Esophagus (tissue), 2 donors: Measurements from ENCODE around the gene RTL1. TPM values are rescaled to one million over a fixed set of nuclear protein-coding genes. Genes with fewer than 3 reads are reported as not detected.

Experiments used
- H3K27ac ChIP-seq, 2 donors: one replicate each; pipeline ENCODE4 v1.5.1; 2013; ENCODE audit warnings: low read depth in 2 of 2, mild to moderate bottlenecking in 2 of 2, inconsistent platforms in 1 of 2, low read length in 1 of 2, moderate library complexity in 1 of 2
- H3K27me3 ChIP-seq, 2 donors: one replicate each; pipeline ENCODE4 v1.6.1; 2013; ENCODE audit warnings: low read length in 2 of 2, control low read depth in 1 of 2, mild to moderate bottlenecking in 1 of 2; ENCODE audit not compliant: insufficient read depth in 2 of 2, control insufficient read depth in 1 of 2
- H3K36me3 ChIP-seq, 2 donors: one replicate each; pipeline ENCODE4 v1.6.1; 2013; ENCODE audit warnings: low read length in 1 of 2; ENCODE audit not compliant: control insufficient read depth in 2 of 2, insufficient read depth in 2 of 2
- H3K4me1 ChIP-seq, 2 donors: one replicate each; pipeline ENCODE4 v1.6.1; 2013; ENCODE audit warnings: low read length in 1 of 2; ENCODE audit not compliant: control insufficient read depth in 2 of 2, insufficient read depth in 2 of 2
- H3K4me3 ChIP-seq, 2 donors: one replicate each; pipeline ENCODE4 v1.5.1; 2013; ENCODE audit warnings: low read length in 2 of 2, mild to moderate bottlenecking in 2 of 2, low read depth in 1 of 2, moderate library complexity in 1 of 2
- H3K9me3 ChIP-seq, 2 donors: one replicate each; pipeline ENCODE4 v1.6.1; 2013; ENCODE audit warnings: mild to moderate bottlenecking in 2 of 2, low read depth in 1 of 2, low read length in 1 of 2, moderate library complexity in 1 of 2; ENCODE audit not compliant: control insufficient read depth in 2 of 2, insufficient read depth in 1 of 2
- WGBS, 2 donors: extraction: QIAGEN DNeasy Blood & Tissue Kit; methylation state at CpG; one replicate each; pipeline ENCODE4 v1.1.7; 2013; 5-methylcytosine and 5-hydroxymethylcytosine counted together
- polyA plus RNA-seq, 2 donors: library from polyadenylated mRNA; stranded (reverse); fragments of 200-250 nt; gene quantifications; one replicate each; pipeline ENCODE4 v1.2.3, GENCODE V29; 2013
- donor health status: healthy with polysubstance abuse.
- donor health status: Bipolar disorder and iron deficiency.

RTL1 gene
- polyA plus RNA-seq, 2 donors, result 0.02 TPM; not detected in 1

DNA sequence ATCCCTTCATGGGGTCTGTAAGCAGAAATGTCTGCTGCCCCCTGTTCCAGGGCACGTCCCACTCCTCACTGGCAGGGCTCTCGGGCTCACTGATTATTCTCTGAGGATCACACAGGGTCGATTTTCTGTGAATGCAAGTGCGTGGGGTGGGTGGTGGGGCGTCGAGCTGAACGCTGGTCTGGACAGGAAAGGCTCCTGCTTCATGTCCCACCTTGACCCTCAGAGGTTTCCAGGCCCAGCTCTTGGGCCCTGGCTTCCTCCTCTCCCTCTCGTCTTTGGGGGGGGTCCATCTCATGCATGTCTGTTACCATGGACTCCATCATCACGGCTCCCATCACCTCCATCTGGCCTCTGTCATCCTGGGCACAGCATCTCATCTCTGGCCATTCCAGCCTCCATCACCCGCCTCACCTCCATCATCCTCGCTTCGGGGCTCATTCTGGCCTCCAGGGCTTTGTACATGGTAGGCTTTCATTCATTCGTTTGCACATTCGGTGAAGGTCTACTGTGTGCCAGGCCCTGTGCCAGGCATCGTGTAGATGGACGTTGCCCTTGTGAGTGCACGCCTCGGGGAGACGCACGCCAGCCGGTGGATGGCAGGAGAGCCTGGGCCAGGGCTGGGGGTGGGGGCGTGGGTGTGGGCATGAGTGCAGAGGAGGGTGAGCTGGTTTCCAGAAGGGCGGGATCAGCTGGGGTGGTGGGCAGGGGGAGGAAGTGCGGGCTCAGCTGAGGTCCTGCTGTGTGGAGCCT lies 34.7 kb downstream of the RTL1 start:
- H3K27me3 ChIP-seq, result no peaks in the 10 kb centered on the region
- no peaks in the 10 kb centered on the region for H3K36me3 ChIP-seq
- no peak overlapping the region for H3K4me3 ChIP-seq
- H3K9me3 ChIP-seq, result peaks cover 0 to 5% of the 10 kb centered on the region in 2 donors
- H3K4me1 ChIP-seq, result no peaks in the 10 kb centered on the region
- 82 to 85% methylated on average over 22 to 23 of the region's 24 CpGs for WGBS, 2 donors
- H3K27ac ChIP-seq, result no peak overlapping the region

DNA sequence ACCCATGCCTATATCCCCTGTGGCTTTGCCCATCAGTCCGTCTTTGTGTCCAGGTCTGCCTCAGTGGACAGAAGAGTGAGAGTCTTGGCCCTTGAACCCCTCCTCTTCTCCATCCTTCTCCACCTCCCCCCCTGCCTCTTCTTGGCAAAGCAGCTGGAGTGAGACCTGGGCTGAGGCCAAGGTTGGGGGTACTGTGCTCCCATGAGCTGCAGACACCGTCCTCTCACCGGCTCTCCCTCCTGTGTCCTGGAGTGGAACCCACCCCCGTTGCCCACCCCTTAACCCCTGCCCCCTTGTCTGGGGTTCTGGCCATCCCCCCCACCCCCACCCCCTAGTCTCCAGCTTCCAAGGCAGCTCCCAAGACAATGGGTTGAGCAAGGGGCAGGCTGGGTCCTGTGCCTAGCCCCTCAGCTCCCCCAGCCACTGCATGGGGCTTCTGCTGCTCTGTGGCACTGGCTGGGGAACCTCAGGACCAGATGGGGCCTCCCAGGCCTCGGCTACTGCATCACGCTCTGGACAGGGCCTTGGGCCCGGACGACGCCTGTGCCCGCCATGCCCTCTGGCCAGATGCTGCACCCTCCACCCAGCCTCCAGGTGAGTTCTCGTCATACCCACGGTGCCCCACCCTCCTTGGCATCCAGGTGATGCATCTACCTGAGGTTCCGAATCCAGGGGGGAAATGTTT lies 35.7 kb downstream of the RTL1 start:
- no peaks in the 10 kb centered on the region for H3K4me1 ChIP-seq
- no peak overlapping the region for H3K27ac ChIP-seq
- 75 to 76% methylated on average over 11 to 13 of the region's 13 CpGs for WGBS, 2 donors
- H3K36me3 ChIP-seq, result no peaks in the 10 kb centered on the region
- no peaks in the 10 kb centered on the region for H3K27me3 ChIP-seq
- peaks cover 0 to 5% of the 10 kb centered on the region in 2 donors for H3K9me3 ChIP-seq
- H3K4me3 ChIP-seq, result no peak overlapping the region

DNA sequence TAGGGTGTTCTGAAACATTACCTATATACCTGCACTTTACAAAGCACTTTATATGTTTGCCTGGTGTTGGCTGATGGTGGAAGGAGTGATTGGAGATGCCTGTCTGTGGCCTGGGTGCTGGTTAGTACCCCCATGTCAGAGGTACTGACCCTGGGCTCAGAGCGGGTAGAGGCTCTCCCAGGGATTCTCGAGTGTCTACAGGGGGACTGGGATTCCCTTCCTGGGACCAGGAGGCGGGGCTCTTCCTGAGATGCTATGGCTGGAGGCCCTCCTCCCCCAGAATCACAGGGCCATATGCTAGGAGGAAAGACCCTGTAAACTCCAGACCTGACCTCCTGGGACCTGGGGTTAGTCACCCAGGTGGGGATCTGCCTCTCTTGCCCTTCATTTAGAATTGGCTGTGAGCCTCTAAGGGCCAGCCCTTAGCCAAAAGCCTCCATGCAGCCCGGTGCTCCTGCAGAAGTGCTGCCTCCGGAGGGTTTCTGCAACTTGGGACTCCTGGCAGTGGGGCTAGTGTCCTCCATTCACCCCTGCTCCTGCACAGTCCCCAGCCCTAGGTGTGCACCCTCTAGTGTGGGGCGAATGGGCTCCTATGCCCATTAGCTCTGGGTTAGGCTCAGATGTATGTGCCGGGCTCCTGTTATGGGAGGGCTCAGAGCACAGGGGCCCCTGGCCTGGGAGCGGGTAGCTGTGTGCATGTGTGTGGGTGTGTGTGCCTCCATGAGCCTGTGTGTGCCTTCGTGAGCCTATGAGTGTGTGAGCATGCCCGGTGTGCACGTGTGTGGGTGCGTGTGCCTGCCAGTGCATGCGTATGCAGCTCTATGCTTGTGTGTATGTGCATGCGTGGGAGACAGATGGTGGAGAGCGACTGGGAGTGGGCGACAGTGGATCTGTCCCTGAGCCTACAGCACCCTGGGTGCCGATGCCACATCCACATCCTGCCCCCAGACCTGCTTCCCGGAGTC lies 36.6 kb downstream of the RTL1 start:
- Histone ChIP-seq H3K4me3 (no peak overlapping the region), H3K27me3 (no peaks in the 10 kb centered on the region), H3K9me3 (no peaks in the 10 kb centered on the region), H3K4me1 (no peaks in the 10 kb centered on the region), H3K27ac (no peak overlapping the region), H3K36me3 (no peaks in the 10 kb centered on the region)
- 82 to 85% methylated on average over 18 of the region's 18 CpGs for WGBS, 2 donors

DNA sequence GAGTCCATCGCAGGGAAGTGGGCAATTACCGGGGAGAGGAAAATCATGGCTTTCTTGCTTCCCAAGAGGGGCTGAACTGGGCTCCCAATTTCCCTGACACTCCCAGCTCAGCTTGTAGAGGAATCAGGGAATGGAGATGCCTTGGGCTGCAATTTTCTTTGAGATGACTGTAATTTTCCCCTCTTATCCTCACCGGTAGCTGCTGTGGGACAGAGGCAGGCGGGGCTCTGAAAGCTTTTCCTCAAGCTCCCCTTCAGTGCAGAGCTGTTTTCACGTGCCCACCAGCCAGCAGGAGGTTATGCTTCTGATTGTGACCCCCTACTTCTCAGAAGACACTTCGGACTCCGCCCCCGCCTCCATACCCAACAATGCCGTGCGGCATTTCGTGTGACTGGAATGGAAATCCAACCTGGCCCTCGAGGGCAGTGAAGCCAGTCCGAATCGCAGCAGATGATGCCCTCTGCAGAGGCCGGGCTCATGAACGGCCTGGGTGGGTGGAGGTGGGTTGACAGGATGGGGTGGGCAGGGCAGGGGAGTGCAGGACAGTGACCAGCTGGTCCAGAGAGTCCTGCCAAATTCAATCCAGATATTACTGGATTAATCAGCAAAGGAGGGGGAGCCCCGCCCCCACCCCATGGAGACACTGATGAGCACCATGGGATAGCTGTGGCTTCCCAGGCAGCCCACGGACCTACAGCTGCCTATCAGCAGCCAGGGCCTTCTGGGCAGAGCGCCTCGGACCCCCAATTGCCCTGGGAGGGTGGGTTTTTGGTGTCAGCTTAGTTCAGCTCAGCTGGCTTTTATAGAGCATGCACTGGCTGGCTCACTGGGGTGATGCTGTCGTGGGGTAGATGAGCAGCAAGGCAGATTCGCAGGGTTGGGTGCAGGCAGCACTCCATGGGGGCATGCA lies 37.6 kb downstream of the RTL1 start:
- Histone ChIP-seq H3K4me1 (no peaks in the 10 kb centered on the region), H3K9me3 (no peaks in the 10 kb centered on the region), H3K36me3 (no peaks in the 10 kb centered on the region), H3K4me3 (no peak overlapping the region), H3K27ac (no peak overlapping the region), H3K27me3 (no peaks in the 10 kb centered on the region)
- WGBS, 2 donors, result 85 to 88% methylated on average over 22 of the region's 22 CpGs

DNA sequence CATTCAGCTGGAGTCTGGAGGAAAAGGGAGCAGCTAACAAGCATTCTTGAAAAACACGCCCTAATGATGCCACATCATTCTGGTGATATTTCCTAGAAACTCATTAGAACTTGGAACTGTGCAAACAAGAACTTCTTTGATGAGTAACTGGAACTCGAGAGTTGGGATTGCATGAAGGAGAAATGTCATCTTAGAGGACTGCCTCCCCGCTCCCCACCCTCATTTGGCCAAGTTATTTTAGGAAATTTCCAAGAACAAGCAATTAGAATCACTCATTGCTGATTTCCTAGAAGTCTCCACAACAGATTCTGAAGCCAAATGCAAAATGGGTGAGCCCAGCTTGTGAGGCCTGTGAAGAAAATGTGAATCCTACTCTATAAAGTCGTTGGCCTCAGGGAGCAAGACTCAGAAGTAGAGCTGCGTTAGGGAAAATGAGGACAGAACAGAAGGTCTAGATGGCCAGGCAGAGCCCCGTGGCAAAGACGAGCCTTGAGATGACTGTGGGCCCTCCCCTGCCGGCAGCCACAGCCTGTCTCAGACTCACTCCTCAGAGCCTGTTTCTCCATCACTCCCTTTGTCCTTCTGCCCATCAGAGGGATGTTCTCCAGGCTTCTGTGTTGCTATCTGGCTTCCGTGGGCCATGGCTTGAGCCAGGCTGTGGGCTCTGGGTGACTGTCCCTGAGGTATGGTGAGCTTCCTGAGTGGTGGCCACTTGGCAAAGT lies 38.4 kb downstream of the RTL1 start:
- Histone ChIP-seq H3K36me3 (no peaks in the 10 kb centered on the region), H3K4me1 (no peaks in the 10 kb centered on the region), H3K27ac (no peak overlapping the region), H3K27me3 (no peaks in the 10 kb centered on the region), H3K9me3 (no peaks in the 10 kb centered on the region), H3K4me3 (no peak overlapping the region)
- 52 to 65% methylated on average over 9 of the region's 9 CpGs for WGBS, 2 donors

DNA sequence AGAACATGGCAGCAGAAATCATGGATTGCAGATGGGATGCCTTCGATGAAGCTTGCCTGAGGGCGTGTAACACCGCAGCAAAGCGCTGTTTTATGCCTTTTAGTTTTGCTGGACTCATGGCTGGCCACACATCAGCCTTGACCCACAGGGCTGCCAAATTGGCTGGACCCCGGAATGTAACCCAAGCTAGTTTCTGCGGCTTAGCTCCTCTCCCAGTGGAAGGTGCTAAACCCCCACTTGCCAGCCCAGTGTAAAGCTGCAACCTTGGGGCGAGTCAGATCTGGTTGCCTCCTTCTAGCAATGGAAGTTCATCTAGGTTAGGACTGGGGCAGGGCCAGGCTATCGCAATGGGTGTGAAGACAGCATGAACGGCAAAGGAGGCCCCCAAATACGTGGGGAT lies 39.3 kb downstream of the RTL1 start:
- no peaks in the 10 kb centered on the region for H3K36me3 ChIP-seq
- 87 to 88% methylated on average over 10 of the region's 10 CpGs for WGBS, 2 donors
- no peaks in the 10 kb centered on the region for H3K27me3 ChIP-seq
- H3K27ac ChIP-seq, result no peak overlapping the region
- no peaks in the 10 kb centered on the region for H3K4me1 ChIP-seq
- H3K9me3 ChIP-seq, result no peaks in the 10 kb centered on the region
- H3K4me3 ChIP-seq, result no peak overlapping the region

DNA sequence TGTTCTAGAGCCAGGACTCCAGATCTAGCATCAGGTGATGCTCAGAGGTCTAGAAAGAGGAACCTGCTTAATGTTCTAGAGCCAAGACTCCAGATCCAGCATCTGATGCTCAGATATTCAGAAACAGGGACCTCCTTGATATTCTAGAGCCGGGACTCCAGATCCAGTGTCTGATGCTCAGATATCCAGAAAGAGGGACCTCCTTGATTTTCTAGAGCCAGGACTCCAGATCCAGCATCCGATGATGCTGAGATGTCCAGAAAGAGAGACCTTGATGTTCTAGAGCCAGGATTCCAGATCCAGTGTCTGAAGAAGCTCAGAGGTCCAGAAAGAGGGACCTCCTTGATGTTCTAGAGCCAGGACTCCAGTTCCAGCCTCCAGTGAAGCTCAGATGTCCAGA lies 40.7 kb downstream of the RTL1 start:
- H3K27ac ChIP-seq, result no peak overlapping the region
- 95 to 98% methylated on average over 2 of the region's 2 CpGs for WGBS, 2 donors

DNA sequence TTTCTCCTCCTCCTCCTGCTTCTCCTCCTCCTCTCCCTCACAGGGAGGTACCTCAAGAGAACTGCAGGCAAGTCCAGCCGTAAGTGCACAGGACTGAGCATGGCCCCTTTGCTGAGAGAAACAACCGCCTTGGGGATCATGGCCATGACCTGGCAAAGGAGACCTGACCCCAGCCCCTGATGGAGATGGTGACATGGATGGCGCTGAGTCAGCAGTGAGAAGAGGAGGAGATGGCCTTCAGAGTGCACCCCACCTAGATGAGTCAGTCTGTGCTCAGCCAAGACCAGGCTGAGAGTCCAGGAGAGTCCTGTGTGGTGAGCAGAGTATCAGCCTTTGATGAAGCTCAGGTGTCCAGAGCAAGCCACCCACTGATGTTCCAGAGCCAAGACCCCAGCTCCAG lies 41.2 kb downstream of the RTL1 start:
- H3K36me3 ChIP-seq, result no peaks in the 10 kb centered on the region
- no peaks in the 10 kb centered on the region for H3K4me1 ChIP-seq
- 61 to 76% methylated on average over 3 of the region's 3 CpGs for WGBS, 2 donors
- no peaks in the 10 kb centered on the region for H3K9me3 ChIP-seq
- H3K4me3 ChIP-seq, result no peak overlapping the region
- H3K27me3 ChIP-seq, result no peaks in the 10 kb centered on the region
- no peak overlapping the region for H3K27ac ChIP-seq

More for the DNA sequence above, 40.7 kb downstream of the RTL1 start:
- Histone ChIP-seq H3K27me3 (no peaks in the 10 kb centered on the region), H3K4me3 (no peak overlapping the region), H3K4me1 (no peaks in the 10 kb centered on the region), H3K9me3 (no peaks in the 10 kb centered on the region), H3K36me3 (no peaks in the 10 kb centered on the region)
